HUDEP-2 (cell line): ENCODE results near the gene TIRAP.
"Not testable (repeated sequence)": the region's sequence is repeated elsewhere in the genome, so short reads cannot be mapped to it uniquely, and the experiment has no call there.

ENCODE experiments used
- DNase-seq, 76 experiments: peaks; one replicate each; lab custom pipeline; 2025; ENCODE audit not compliant: unreplicated experiment in 76 of 76; lab: John Stamatoyannopoulos, UW

The TIRAP gene

GRCh38 chr11:126282361-126282735, 545 bp upstream of the TIRAP start:
- DNase-seq = peak in 6 of 76 experiments; percentile 6 to 31 (median 8)

DNA sequence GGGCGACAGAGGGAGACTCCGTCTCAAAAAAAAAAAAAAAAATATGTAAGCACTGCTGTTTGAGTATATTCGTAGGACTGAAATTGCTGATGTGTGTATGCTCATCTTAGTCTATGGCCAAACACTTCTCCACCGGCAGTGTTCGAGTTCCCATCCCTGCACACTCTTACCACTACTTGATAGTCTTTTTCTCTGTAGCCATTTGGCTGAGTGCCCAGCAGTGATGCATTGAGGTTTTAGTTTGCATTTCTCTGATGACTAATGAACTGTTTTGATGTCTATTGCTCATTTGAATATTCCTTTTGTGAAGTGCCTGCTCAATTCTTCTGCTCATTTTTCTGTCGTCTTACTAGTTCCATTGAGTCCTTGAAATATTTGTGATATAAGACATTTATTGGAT, 1.9 kb downstream of the TIRAP start:
- DNase-seq = peak in 67 of 76 experiments; percentile 7 to 82 (median 50)

DNA sequence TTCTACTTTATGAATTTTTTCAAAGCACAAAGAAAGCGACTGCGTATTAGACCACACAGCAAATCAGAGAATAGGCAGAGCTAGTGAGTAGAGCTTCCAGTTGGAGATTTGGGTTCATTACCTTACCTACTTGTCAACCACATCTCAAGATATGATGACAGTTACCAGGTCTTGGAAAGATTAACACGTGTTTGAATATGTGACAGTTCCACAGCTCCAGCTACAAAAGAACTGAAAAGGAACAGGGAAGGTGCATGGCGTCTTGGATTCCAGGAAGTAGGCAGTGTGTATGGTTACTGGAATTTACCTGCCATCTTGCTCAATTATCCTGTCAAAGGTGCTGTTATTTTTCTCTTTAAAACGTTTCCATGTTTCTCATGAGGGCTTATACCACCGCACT, 5.3 kb downstream of the TIRAP start:
- no peak for DNase-seq

GRCh38 chr11:126290887-126291286, 8.0 kb downstream of the TIRAP start:
- DNase-seq = no peak

- DNase-seq = no peak
Observed at GRCh38 chr11:126293726-126294125, 10.8 kb downstream of the TIRAP start.

GRCh38 chr11:126297004-126297403, 14.1 kb downstream of the TIRAP start:
- no peak for DNase-seq

- peak in 73 of 76 experiments; percentile 37 to 86 (median 71) for DNase-seq
Observed at GRCh38 chr11:126303623-126304456, 20.9 kb downstream of the TIRAP start, which contains the start of gene DCPS. DCPS (plus strand) TSS chr11:126304060; CDS start chr11:126304081, 21 bp downstream.

- no peak for DNase-seq
Observed at GRCh38 chr11:126304457-126305075, 21.7 kb downstream of the TIRAP start.

DNA sequence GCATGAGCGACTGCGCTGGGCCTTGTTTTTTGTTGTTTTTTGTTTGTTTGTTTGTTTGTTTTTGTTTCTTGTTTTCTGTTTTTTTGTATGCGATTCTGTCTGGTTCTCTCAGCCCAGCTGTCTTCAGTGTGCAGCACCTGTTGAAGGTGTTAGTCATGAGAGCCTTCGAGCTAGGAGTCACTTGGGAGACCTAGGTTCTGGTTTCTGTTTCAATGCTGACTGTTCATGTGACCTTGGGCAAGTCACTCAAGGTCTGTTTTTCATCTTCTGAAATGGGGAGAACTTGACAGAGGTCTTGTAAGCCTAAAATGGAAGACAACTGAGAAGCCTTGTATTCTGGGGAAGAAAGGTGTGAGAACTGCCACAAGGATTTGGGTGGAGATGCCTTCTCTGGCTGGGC, 22.8 kb downstream of the TIRAP start:
- DNase-seq = no peak

GRCh38 chr11:126307706-126308105, 24.8 kb downstream of the TIRAP start:
- peak in 14 of 76 experiments; percentile 1 to 31 (median 8) for DNase-seq

DNA sequence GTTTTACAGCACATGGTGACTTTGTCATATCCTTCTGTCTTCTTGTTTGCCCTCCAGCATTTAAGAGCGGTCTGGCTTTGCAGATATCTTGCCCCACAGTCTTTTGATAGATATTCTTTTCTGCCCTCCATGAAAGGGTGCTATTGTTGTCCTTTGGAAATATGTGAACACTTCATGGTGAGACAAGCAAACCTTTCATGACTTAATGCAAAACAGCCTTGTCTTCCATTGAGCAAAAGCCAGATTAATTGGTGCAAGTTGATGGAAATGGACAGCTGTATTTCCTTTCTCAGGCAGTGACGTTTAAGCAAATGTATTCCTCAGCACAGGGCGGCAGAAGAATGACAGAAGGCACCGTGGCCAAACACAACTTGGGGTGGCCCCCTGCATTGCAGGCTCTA, 25.4 kb downstream of the TIRAP start:
- DNase-seq = no peak

DNA sequence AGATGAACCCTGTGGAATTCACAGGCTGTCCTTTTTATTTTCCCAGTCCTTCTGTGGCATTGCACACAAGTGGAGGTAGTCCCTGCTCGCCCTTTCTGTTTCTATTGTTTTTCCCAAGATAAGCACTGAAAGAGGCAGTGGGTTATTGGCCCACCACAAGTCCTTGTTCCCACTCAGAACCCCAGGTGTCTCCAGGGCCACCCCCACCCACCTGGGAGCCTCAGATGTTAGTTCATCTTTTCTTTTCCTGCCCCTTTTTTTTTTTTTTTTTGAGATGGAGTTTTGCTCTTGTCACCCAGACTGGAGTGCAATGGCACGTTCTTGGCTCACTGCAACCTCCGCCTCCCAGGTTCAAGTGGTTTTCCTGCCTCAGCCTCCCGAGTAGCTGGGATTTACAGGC, 25.9 kb downstream of the TIRAP start:
- DNase-seq = not testable (repeated sequence)

- peak in 54 of 76 experiments; percentile 3 to 71 (median 36) for DNase-seq
Observed at GRCh38 chr11:126310200-126310991, 27.5 kb downstream of the TIRAP start.

DNA sequence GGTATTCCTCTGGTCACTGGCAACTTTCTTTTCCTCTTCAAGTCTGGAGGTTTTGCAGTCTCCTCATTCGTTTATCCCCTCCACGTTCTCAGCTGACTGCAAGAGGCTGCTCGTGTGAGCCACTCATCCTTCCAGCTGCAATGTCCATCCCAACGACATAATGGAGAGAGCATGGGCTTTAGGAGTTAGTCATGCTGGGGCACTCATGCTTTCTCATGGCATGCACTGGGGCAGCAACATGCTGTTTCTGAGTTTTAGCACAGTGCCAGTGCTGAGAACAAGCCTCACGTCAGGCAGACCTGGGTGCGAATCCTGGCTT, 28.1 kb downstream of the TIRAP start:
- DNase-seq = no peak

DNA sequence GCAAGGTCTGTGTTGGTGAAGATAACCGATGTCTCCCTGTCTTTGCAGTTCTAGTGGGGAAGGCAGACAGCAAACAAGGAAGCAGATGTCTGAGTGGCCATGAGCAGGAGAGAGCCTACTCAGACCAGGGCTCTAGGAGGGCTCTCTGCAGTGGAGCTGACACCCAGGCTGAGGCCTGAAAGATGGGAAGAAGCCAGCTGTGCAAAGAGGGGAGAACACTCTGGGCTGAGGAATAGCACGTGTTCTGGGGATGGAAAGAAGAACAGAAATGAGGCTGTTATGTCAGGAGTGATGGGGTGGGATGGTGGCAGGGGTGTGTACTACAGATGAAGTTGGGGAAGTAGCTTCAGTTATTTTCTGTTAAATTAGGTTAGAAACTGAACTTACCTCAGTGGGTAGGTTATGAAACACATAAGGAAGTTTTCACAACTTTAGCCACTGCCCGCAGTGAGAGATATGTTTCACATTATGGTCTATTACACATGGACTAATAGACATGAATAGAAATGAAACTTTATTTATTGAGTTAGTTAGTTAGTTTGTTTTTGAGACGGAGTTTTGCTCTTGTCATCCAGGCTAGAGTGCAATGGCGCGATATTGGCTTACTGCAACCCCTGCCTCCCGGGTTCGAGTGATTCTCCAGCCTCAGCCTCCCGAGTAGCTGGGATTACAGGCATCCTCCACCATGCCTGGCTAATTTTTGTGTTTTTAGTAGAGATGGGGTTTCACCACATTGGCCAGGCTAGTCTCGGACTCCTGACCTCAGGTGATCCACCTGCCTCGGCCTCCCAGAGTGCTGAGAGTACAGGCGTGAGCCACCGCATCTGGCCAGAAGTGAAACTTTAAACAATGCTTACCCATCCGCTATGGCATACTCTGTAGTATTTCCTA, 28.8 kb downstream of the TIRAP start:
- DNase-seq = no peak

GRCh38 chr11:126312961-126313360, 30.1 kb downstream of the TIRAP start:
- DNase-seq = no peak

DNA sequence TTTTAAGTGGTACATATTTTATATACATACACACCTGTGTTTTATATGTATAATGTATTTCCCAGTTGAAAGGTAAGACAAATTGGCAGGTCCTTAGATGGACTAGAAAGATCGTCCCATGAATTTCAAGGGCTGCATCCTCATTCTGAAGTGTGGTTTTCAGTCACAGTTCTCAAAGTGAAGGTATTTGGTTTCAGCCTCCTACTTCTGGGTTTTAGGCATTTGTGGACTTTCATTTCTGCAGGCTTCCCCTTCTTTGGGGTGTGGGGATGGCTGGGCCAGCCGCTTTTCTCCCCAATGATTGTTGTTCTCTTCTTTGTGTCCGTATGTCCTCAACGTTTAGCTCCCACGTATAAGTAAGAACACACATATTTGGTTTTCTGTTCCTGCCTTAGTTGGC, 30.9 kb downstream of the TIRAP start:
- DNase-seq = no peak

DNA sequence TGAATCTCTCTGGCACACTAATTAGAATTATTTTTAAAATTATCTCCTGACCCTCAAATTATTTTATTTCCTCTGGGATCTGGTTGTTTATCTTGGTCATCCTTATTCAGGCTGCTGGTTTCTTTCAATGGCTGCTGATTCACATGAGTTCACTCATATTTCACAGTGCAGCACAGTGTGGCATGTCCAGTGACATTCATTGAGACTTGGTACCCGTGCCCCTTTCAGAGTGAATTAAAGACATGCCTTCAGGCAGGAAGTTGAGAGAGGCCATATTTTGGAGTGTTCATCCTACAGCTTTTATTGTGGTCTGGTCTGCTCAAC, 34.5 kb downstream of the TIRAP start:
- no peak for DNase-seq

- DNase-seq = no peak
Observed at GRCh38 chr11:126317756-126318573, 35.1 kb downstream of the TIRAP start.
